Measurements from ENCODE around the gene TXLNB. TPM values are rescaled to one million over a fixed set of nuclear protein-coding genes. Genes with fewer than 3 reads are reported as not detected.

Gene TXLNB
- total RNA-seq, 3 donors from 2014 or later, result 0.08 to 0.11 TPM; not detected in 1

- Mint-ChIP-seq H3K4me3 (no peak overlapping the region), H3K4me1 (ENCODE audit: low read depth) (peaks cover 35% of the 10 kb centered on the region), H3K36me3 (ENCODE audit: insufficient read depth) (no peaks in the 10 kb centered on the region), H3K27me3 (ENCODE audit: low read depth) (no peaks in the 10 kb centered on the region), H3K9me3 (peaks cover 14% of the 10 kb centered on the region)
- DNase-seq, result no peak
- ATAC-seq, result no peak
Observed at GRCh38 chr6:139324301-139324555, 32.4 kb upstream of the TXLNB start.

GRCh38 chr6:139323511-139324300 is 31.9 kb upstream of the TXLNB start:
- Mint-ChIP-seq H3K27me3 (ENCODE audit: low read depth) (no peaks in the 10 kb centered on the region), H3K9me3 (peaks cover 14% of the 10 kb centered on the region), H3K36me3 (ENCODE audit: insufficient read depth) (no peaks in the 10 kb centered on the region), H3K4me3 (peak overlapping the region; percentile 74), H3K4me1 (ENCODE audit: low read depth) (peaks cover 34% of the 10 kb centered on the region)
- DNase-seq (peak; percentile 70), ATAC-seq (peak; percentile 90 to 97)

GRCh38 chr6:139320081-139320480 is 28.3 kb upstream of the TXLNB start:
- DNase-seq, result no peak
- Mint-ChIP-seq H3K27me3 (ENCODE audit: low read depth) (no peaks in the 10 kb centered on the region), H3K9me3 (peaks cover 14% of the 10 kb centered on the region), H3K4me3 (no peak overlapping the region), H3K36me3 (ENCODE audit: insufficient read depth) (no peaks in the 10 kb centered on the region), H3K4me1 (ENCODE audit: low read depth) (peaks cover 31% of the 10 kb centered on the region)
- no peak for ATAC-seq

- Mint-ChIP-seq H3K27me3 (ENCODE audit: low read depth) (no peaks in the 10 kb centered on the region), H3K4me3 (no peak overlapping the region), H3K36me3 (ENCODE audit: insufficient read depth) (no peaks in the 10 kb centered on the region), H3K4me1 (ENCODE audit: low read depth) (peaks cover 13% of the 10 kb centered on the region), H3K9me3 (no peaks in the 10 kb centered on the region)
- ATAC-seq, result no peak
- DNase-seq, result no peak
Observed at GRCh38 chr6:139316622-139317317, 25.0 kb upstream of the TXLNB start.

GRCh38 chr6:139313784-139314545 is 22.2 kb upstream of the TXLNB start:
- no peak overlapping the region for H3K4me3 Mint-ChIP-seq
- H3K4me1 Mint-ChIP-seq (ENCODE audit: low read depth), result peaks cover 19% of the 10 kb centered on the region
- H3K27me3 Mint-ChIP-seq (ENCODE audit: low read depth), result no peaks in the 10 kb centered on the region
- DNase-seq, result no peak
- H3K36me3 Mint-ChIP-seq (ENCODE audit: insufficient read depth), result no peaks in the 10 kb centered on the region
- no peaks in the 10 kb centered on the region for H3K9me3 Mint-ChIP-seq
- no peak for ATAC-seq

GRCh38 chr6:139313229-139313628 is 21.4 kb upstream of the TXLNB start:
- Mint-ChIP-seq H3K4me1 (ENCODE audit: low read depth) (peaks cover 25% of the 10 kb centered on the region), H3K9me3 (no peaks in the 10 kb centered on the region), H3K27me3 (ENCODE audit: low read depth) (no peaks in the 10 kb centered on the region), H3K4me3 (no peak overlapping the region), H3K36me3 (ENCODE audit: insufficient read depth) (no peaks in the 10 kb centered on the region)
- ATAC-seq (no peak), DNase-seq (no peak)

- H3K4me3 Mint-ChIP-seq, result no peak overlapping the region
- DNase-seq, result no peak
- H3K4me1 Mint-ChIP-seq (ENCODE audit: low read depth), result peaks cover 29% of the 10 kb centered on the region
- H3K36me3 Mint-ChIP-seq (ENCODE audit: insufficient read depth), result no peaks in the 10 kb centered on the region
- ATAC-seq, result no peak
- H3K9me3 Mint-ChIP-seq, result no peaks in the 10 kb centered on the region
- H3K27me3 Mint-ChIP-seq (ENCODE audit: low read depth), result no peaks in the 10 kb centered on the region
Observed at GRCh38 chr6:139311831-139312230, 20.0 kb upstream of the TXLNB start.

- Mint-ChIP-seq H3K9me3 (no peaks in the 10 kb centered on the region), H3K36me3 (ENCODE audit: insufficient read depth) (no peaks in the 10 kb centered on the region), H3K4me3 (no peak overlapping the region), H3K4me1 (ENCODE audit: low read depth) (peaks cover 23% of the 10 kb centered on the region), H3K27me3 (ENCODE audit: low read depth) (no peaks in the 10 kb centered on the region)
- no peak for DNase-seq
- ATAC-seq, result peak in 1 of 2 donors; percentile 18
Observed at GRCh38 chr6:139308936-139309603, 17.3 kb upstream of the TXLNB start.

- Mint-ChIP-seq H3K36me3 (ENCODE audit: insufficient read depth) (no peaks in the 10 kb centered on the region), H3K4me3 (no peak overlapping the region), H3K9me3 (no peaks in the 10 kb centered on the region), H3K4me1 (ENCODE audit: low read depth) (peaks cover 23% of the 10 kb centered on the region), H3K27me3 (ENCODE audit: low read depth) (no peaks in the 10 kb centered on the region)
- ATAC-seq (peak; percentile 46 to 73), DNase-seq (no peak)
Observed at GRCh38 chr6:139308286-139308916, 16.6 kb upstream of the TXLNB start.

- DNase-seq, result no peak
Observed at GRCh38 chr6:139306291-139306981, 14.6 kb upstream of the TXLNB start.

GRCh38 chr6:139303185-139303584 is 11.4 kb upstream of the TXLNB start:
- Mint-ChIP-seq H3K4me1 (ENCODE audit: low read depth) (peaks cover 6% of the 10 kb centered on the region), H3K27me3 (ENCODE audit: low read depth) (no peaks in the 10 kb centered on the region), H3K9me3 (no peaks in the 10 kb centered on the region), H3K36me3 (ENCODE audit: insufficient read depth) (no peaks in the 10 kb centered on the region), H3K4me3 (no peak overlapping the region)
- ATAC-seq (no peak), DNase-seq (no peak)

More at GRCh38 chr6:139306291-139306981, 14.6 kb upstream of the TXLNB start:
- no peak for ATAC-seq
- H3K9me3 Mint-ChIP-seq, result no peaks in the 10 kb centered on the region
- H3K4me1 Mint-ChIP-seq (ENCODE audit: low read depth), result peaks cover 24% of the 10 kb centered on the region
- no peaks in the 10 kb centered on the region for H3K27me3 Mint-ChIP-seq (ENCODE audit: low read depth)
- H3K36me3 Mint-ChIP-seq (ENCODE audit: insufficient read depth), result no peaks in the 10 kb centered on the region
- no peak overlapping the region for H3K4me3 Mint-ChIP-seq

- DNase-seq (no peak), ATAC-seq (no peak)
- H3K4me1 Mint-ChIP-seq (ENCODE audit: low read depth), result peaks cover 31% of the 10 kb centered on the region
- no peaks in the 10 kb centered on the region for H3K27me3 Mint-ChIP-seq (ENCODE audit: low read depth)
- no peaks in the 10 kb centered on the region for H3K9me3 Mint-ChIP-seq
- no peaks in the 10 kb centered on the region for H3K36me3 Mint-ChIP-seq (ENCODE audit: insufficient read depth)
- H3K4me3 Mint-ChIP-seq, result no peak overlapping the region
Observed at GRCh38 chr6:139297921-139298320, 6.1 kb upstream of the TXLNB start.

- Mint-ChIP-seq H3K4me3 (no peak overlapping the region), H3K27me3 (ENCODE audit: low read depth) (no peaks in the 10 kb centered on the region)
- DNase-seq, result no peak
Observed at GRCh38 chr6:139296927-139297326, 5.1 kb upstream of the TXLNB start.

More at GRCh38 chr6:139296927-139297326, 5.1 kb upstream of the TXLNB start:
- Mint-ChIP-seq H3K36me3 (ENCODE audit: insufficient read depth) (no peaks in the 10 kb centered on the region), H3K9me3 (no peaks in the 10 kb centered on the region), H3K4me1 (ENCODE audit: low read depth) (peaks cover 41% of the 10 kb centered on the region)
- ATAC-seq, result no peak

All from activated T-cell treated with anti-CD3 and anti-CD28 coated beads, Interleukin-2, amount 50 U/mL, for 4 hours (primary cell).